ENCODE data around the gene HSD17B1. TPM values are rescaled to one million over a fixed set of nuclear protein-coding genes. Genes with fewer than 3 reads are reported as not detected.

The HSD17B1 gene
- total and polyA plus RNA-seq, 2 of the 4 experiments (the other 2 are of a cell fraction) = 0.72 to 1.4 TPM

DNA sequence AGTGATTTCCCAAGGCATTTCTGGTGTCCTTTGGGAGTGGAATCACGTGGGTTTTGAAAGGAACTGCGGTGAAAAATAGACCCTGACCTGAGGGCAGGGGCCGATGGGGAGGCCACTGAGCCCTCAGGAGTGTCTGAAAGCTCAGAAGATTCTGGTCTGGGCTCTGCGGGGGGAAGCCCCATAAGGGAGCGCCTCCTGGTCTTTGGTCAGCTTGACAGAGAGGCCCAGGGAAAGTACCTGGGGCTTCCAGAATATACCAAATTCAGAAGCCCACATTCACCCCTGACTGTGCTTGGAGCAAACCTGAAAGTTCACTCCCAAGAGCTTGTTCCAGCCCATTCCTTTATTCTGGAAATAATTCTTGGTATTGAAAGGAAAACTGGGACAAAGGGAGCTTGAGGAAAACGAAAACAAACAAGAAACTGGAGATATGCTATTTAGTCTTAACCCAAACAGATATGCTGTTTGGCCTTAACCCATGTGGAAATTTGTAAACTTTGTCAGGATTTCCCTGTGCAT is 39.9 kb upstream of the HSD17B1 start (continued):
- TF ChIP-seq CHD1 (IDR thresholded peaks at IDR 0.05; ENCODE audit: low read depth, low read length) = no peak

GRCh38 chr17:42513686-42514085 is 39.0 kb upstream of the HSD17B1 start:
- Histone ChIP-seq H4K20me1 (ENCODE audit: insufficient read depth, low read length) (no peaks in the 10 kb centered on the region), H2BK5ac (ENCODE audit: low read depth, low read length, poor library complexity, severe bottlenecking) (peak overlapping the region; percentile 68), H2BK120ac (ENCODE audit: low read depth, low read length) (peak overlapping the region; percentile 85), H3K18ac (ENCODE audit: low read depth, low read length) (peak overlapping the region; percentile 92), H3K4me1 (ENCODE audit: control insufficient read depth, insufficient read depth, low read length) (peaks cover 44% of the 10 kb centered on the region), H3K23ac (ENCODE audit: low read depth, low read length) (peak overlapping the region; percentile 88; the same call in 1 of the 2 replicates), H3K9me1 (ENCODE audit: insufficient read depth, low read length) (peaks cover 24% of the 10 kb centered on the region), H2AK9ac (replicated peaks; ENCODE audit: low read depth, low read length, poor library complexity) (no peak overlapping the region), H3K4me2 (ENCODE audit: low read depth, low read length) (no peak overlapping the region; the same call in 1 of the 2 replicates), H3K27me3 (ENCODE audit: control insufficient read depth, insufficient read depth, low read length) (no peaks in the 10 kb centered on the region), H3K27ac (ENCODE audit: insufficient read depth, low read length) (peak overlapping the region; percentile 94), H2BK20ac (ENCODE audit: low read depth, low read length) (peak overlapping the region; percentile 62), H4K91ac (ENCODE audit: insufficient read depth, low read depth, low read length) (peak overlapping the region; percentile 78), H3K36me3 (ENCODE audit: control insufficient read depth, insufficient read depth, low read length) (peaks cover 14% of the 10 kb centered on the region), H2BK15ac (ENCODE audit: low read depth, low read length) (peak overlapping the region; percentile 51; the same call in 1 of the 3 replicates), H3K9me3 (ENCODE audit: control insufficient read depth, insufficient read depth, low read length) (no peaks in the 10 kb centered on the region), H3K14ac (replicated peaks; ENCODE audit: low read depth, low read length) (peak overlapping the region; percentile 64; the same call in 1 of the 2 replicates), H4K8ac (ENCODE audit: low read depth in 2 of 2, low read length in 2 of 2) (peak overlapping the region in 1 of 2 experiments; percentile 77; a peak in 1 of 4 replicates), H3K4ac (ENCODE audit: low read depth, low read length) (peak overlapping the region; percentile 78), H3K9ac (ENCODE audit: low read depth, low read length) (peak overlapping the region; percentile 57), H4K5ac (ENCODE audit: low read depth, low read length) (peak overlapping the region; percentile 39; the same call in 1 of the 2 replicates), H3K56ac (ENCODE audit: extremely low read depth, insufficient read depth, low read length) (no peak overlapping the region), H3K4me3 (ENCODE audit: insufficient read depth, low read depth, low read length) (no peak overlapping the region), H2AK5ac (ENCODE audit: low read depth, low read length) (peak overlapping the region; percentile 81), H2AFZ (replicated peaks; ENCODE audit: low read length, poor library complexity) (no peak overlapping the region), H3K79me1 (ENCODE audit: low read depth in 1 of 2, low read length in 2 of 2) (peaks cover 0 to 35% of the 10 kb centered on the region in 2 experiments; a peak in 2 of 4 replicates)
- in situ Hi-C loops (cut with MboI; ENCODE audit: low sequenced_read_pairs) = no loop called here
- no TSS peak for BruUV-seq (replicated peaks)
- ChIA-PET POLR2A (ENCODE audit: unreplicated experiment) (no interaction called here), CTCF (no interaction called here)
- dilution Hi-C loops (cut with HindIII; ENCODE audit: low sequenced_read_pairs, unreplicated experiment) = no loop called here
- intact Hi-C loops (cut with micrococcal nuclease) = no loop called here
- no peak for TF ChIP-seq RCOR1 (IDR thresholded peaks at IDR 0.05; ENCODE audit: insufficient replicate concordance, low read length)
- no peak for TF ChIP-seq POLR2A (IDR thresholded peaks at IDR 0.05; ENCODE audit: low read depth, low read length)
- DNase-seq (no peak), ATAC-seq (ENCODE audit: low read depth) (no peak)
- WGBS, 2 experiments (ENCODE audit: extremely low coverage in 2 of 2, insufficient read length in 1 of 2) = 100% methylated on average over 3 of the region's 11 CpGs; no CpG with 5 or more reads in 1 of the 2 experiments

Measured in IMR-90 (cell line).